ENCODE measurements around the gene AZGP1. TPM values are rescaled to one million over a fixed set of nuclear protein-coding genes. Genes with fewer than 3 reads are reported as not detected.

AZGP1 gene
- polyA plus RNA-seq, 1 donor (not counting 4 experiments of a cell fraction or from before 2014, with no cell fraction given): 1.3 TPM

- FAIRE-seq (no peak), DNase-seq (ENCODE audit: low read depth, low spot score) (no peak)
- Histone ChIP-seq H3K4me3 (ENCODE audit: control insufficient read depth in 2 of 3, extremely low read depth in 1 of 3, insufficient read depth in 2 of 3, low read depth in 1 of 3, low read length in 3 of 3) (no peak overlapping the region), H2AFZ (ENCODE audit: control insufficient read depth, low read length) (no peak overlapping the region), H3K36me3 (ENCODE audit: control insufficient read depth in 2 of 2, extremely low read depth in 1 of 2, insufficient read depth in 2 of 2, low read length in 2 of 2) (no peaks in the 10 kb centered on the region), H3K4me2 (ENCODE audit: control insufficient read depth, extremely low read depth, insufficient read depth, low read depth, low read length) (no peak overlapping the region), H4K20me1 (ENCODE audit: control insufficient read depth, extremely low read depth, insufficient read depth, low read length) (no peaks in the 10 kb centered on the region), H3K9me1 (ENCODE audit: control insufficient read depth, extremely low read depth, insufficient read depth, low read length) (no peaks in the 10 kb centered on the region), H3K27me3 (ENCODE audit: control insufficient read depth, extremely low read depth, insufficient read depth, low read length) (no peaks in the 10 kb centered on the region), H3K79me2 (ENCODE audit: control insufficient read depth, insufficient read depth, low read length) (no peaks in the 10 kb centered on the region), H3K4me1 (ENCODE audit: control insufficient read depth, extremely low read depth, insufficient read depth, low read length) (no peaks in the 10 kb centered on the region), H3K27ac (ENCODE audit: control insufficient read depth, insufficient read depth, low read length) (no peak overlapping the region), H3K9me3 (ENCODE audit: control insufficient read depth, low read depth, low read length) (no peaks in the 10 kb centered on the region), H3K9ac (ENCODE audit: control insufficient read depth, extremely low read depth, insufficient read depth, low read length) (no peak overlapping the region)
- dilution Hi-C loops (cut with MboI; ENCODE audit: extremely low pct_ligation_motif_present, low sequenced_read_pairs): no loop called here
- TF ChIP-seq EZH2 (IDR thresholded peaks at IDR 0.05; ENCODE audit: low read length) (no peak), CTCF (optimal IDR thresholded peaks at IDR 0.05 in 1 of 3, IDR thresholded peaks at IDR 0.05 in 1 of 3, conservative IDR thresholded peaks at IDR 0.05 in 1 of 3; ENCODE audit: extremely low read depth in 1 of 3, insufficient read depth in 2 of 3, low read length in 3 of 3) (no peak)
Observed at GRCh38 chr7:99944497-99945070, 31.2 kb downstream of the AZGP1 start.

GRCh38 chr7:99943641-99944496 is 32.0 kb downstream of the AZGP1 start:
- Histone ChIP-seq H3K9me1 (ENCODE audit: control insufficient read depth, extremely low read depth, insufficient read depth, low read length) (no peaks in the 10 kb centered on the region), H3K4me3 (ENCODE audit: control insufficient read depth in 2 of 3, extremely low read depth in 1 of 3, insufficient read depth in 2 of 3, low read depth in 1 of 3, low read length in 3 of 3) (no peak overlapping the region), H3K27me3 (ENCODE audit: control insufficient read depth, extremely low read depth, insufficient read depth, low read length) (no peaks in the 10 kb centered on the region), H3K4me1 (ENCODE audit: control insufficient read depth, extremely low read depth, insufficient read depth, low read length) (no peaks in the 10 kb centered on the region), H3K9me3 (ENCODE audit: control insufficient read depth, low read depth, low read length) (no peaks in the 10 kb centered on the region), H4K20me1 (ENCODE audit: control insufficient read depth, extremely low read depth, insufficient read depth, low read length) (no peaks in the 10 kb centered on the region), H3K9ac (ENCODE audit: control insufficient read depth, extremely low read depth, insufficient read depth, low read length) (no peak overlapping the region), H3K36me3 (ENCODE audit: control insufficient read depth in 2 of 2, extremely low read depth in 1 of 2, insufficient read depth in 2 of 2, low read length in 2 of 2) (no peaks in the 10 kb centered on the region), H3K4me2 (ENCODE audit: control insufficient read depth, extremely low read depth, insufficient read depth, low read depth, low read length) (peak overlapping the region; percentile 8), H3K79me2 (ENCODE audit: control insufficient read depth, insufficient read depth, low read length) (no peaks in the 10 kb centered on the region), H3K27ac (ENCODE audit: control insufficient read depth, insufficient read depth, low read length) (no peak overlapping the region), H2AFZ (ENCODE audit: control insufficient read depth, low read length) (peak overlapping the region; percentile 50)
- no peak for DNase-seq (ENCODE audit: low read depth, low spot score)
- dilution Hi-C loops (cut with MboI; ENCODE audit: extremely low pct_ligation_motif_present, low sequenced_read_pairs): no loop called here
- no peak for FAIRE-seq
- TF ChIP-seq EZH2 (IDR thresholded peaks at IDR 0.05; ENCODE audit: low read length) (no peak), CTCF (optimal IDR thresholded peaks at IDR 0.05 in 1 of 3, IDR thresholded peaks at IDR 0.05 in 1 of 3, conservative IDR thresholded peaks at IDR 0.05 in 1 of 3; ENCODE audit: extremely low read depth in 1 of 3, insufficient read depth in 2 of 3, low read length in 3 of 3) (no peak)
